GM20000 (cell line): ENCODE measurements around the gene HES7.

Experiments
- DNase-seq: peaks from one replicate; pipeline ENCODE4 v3.0.0; 2012; ENCODE audit warnings: low spot score
- CTCF ChIP-seq: IDR thresholded peaks from 2 replicates; pipeline ENCODE4 v1.5.1; 2012; ENCODE audit warnings: mild to moderate bottlenecking, control low read depth; ENCODE audit errors: extremely low read depth, missing control alignments

Gene HES7

DNA sequence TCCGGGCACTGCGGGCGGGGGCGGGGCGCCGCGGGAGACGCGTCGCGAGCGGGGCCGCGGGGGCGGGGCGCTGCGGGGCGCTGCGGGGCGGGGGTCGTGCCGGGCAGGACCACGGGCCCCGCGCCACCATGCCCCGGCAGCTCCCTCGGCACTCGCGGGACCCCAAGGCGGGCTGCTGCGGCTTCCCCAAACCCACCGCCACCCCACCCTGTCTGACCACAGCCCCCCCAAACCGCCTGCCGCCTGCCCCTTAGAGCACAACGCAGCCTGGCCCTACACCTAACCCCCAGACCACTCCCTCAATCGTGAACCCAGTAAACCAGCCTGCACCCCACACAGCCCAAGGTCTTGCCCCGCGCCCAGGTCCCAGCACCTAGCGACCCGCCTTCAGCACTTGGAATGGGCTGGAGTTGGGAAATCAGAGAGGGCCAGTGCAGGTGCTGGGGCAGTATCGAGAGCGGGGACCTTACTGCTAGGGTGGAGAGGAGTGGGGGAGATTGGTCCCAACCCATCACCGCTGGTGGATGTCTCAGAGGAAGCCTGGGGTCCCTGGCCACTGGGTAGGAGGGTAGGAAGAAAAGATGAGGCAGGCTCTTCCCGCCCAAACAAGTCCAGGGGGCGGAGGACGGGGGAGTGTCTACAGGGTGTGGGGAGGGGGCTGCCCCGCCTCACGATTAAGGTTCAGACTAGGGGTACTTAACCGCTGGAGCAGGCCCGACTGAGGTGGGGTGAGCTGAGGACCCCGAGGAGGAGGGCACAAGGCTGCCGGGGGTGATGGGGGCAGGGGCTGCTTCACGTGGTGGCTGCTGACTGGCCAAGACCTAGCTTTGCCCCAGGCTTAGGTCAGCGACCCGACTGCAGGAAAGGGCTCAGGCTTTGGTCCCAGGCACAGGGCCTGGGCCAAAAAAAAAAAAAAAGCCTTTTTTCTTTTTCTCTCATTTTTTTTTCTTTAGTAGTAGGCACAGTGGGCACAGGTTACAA, 39.4 kb upstream of the HES7 start:
- no peak for TF ChIP-seq CTCF
- DNase-seq, result no peak

GRCh38 chr17:8162233-8162996, 38.5 kb upstream of the HES7 start, which contains the start of gene VAMP2:
Gene VAMP2 (minus strand): TSS chr17:8162948. CDS start chr17:8162879, 69 bp downstream.
- peak; percentile 90 for DNase-seq
- TF ChIP-seq CTCF, result no peak

DNA sequence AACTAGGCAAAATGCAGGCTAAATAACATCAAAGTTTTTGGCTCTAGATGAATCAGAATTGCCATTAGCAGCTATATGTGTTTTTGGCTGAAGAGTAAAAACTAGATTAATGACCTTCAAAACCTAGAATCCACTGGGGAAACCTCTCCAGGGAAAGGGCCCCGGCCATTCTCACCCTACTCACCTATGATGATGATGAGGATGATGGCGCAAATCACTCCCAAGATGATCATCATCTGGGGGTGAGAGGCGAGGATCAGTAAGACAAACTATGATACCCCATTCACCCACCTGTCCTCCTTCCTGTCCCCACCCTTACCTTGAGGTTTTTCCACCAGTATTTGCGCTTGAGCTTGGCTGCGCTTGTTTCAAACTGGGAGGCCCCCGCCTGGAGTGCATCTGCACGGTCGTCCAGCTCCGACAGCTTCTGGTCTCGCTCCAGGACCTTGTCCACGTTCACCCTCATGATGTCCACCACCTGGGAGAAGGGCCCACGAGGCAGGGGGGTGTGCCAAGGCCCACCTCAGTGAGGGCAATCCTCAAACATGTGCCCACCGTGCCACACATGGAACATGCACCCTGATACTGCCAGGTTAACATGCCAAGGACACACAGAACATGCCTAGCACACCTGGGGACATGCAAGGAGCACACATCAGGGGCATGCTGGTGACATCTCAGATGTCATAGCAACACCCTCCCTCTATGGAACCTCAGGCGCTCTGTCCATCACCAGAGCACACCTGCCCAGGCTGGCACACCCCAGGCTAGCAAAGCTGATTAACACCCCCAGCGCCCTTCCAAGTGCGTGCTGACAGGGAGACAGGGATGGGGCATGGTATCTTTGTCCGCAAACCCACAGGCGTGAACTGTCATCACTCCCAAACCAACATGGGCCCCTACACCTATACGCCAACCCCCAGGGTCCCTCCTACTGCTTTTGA, 37.7 kb upstream of the HES7 start:
- TF ChIP-seq CTCF, result no peak
- DNase-seq, result no peak

- no peak for TF ChIP-seq CTCF
- DNase-seq, result no peak
Observed at GRCh38 chr17:8160741-8161221, 36.9 kb upstream of the HES7 start.

DNA sequence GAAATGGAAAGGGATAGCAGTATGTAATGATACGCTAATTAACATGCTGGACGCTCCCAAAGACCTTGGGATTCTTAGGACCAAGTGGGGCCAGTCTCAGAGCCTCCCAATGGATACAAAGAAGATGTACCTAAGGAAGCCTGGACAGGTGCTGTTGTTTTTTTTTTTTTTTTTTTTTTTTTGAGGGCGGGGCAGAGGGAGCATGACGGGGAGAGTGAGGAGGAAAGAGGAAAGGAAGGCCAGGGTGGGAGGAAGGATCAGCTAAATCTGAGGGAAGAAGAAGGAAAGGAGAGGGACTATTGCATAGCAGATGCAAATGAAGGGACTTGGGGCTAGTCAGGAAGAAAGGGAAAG, 36.3 kb upstream of the HES7 start:
- DNase-seq, result no peak
- no peak for TF ChIP-seq CTCF

DNA sequence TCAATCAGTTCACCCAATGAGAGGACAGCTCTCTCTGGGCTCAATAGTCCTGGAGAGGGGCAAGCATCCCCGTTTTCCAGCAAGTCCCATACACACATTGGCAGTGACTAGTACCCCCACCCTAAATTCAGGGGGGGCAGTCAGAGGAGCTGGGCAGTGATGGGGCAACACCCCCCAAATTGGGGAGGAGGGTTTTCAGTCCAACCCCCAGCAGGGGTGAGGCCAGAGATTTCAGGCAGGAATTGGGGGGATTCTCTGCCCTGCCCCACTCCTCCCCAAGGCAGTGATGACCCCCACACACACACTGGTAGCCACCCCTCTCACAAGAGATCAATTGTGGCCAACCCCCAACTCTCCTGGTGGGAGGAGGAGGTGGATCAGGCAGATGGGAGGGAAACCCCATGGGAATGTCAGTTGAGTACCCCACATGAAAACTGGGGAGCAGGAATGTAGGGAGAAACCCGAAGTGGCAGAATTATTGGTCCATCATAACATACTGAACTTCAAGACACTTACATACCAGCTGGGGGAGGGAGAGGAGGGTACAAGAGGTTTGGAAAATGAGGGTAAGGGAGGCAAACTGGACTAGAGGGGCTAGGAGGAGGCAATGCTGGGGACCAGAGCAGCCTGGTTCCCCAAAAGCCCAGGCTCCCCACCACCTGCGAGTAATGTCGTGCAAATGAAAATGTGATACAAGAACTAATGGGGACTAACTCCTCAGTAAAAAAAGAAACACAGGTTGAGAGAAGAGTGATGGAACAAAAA, 35.7 kb upstream of the HES7 start:
- no peak for DNase-seq
- no peak for TF ChIP-seq CTCF
